Ascending aorta (tissue), 2 donors: ENCODE results near the gene ZNF555. TPM values are rescaled to one million over a fixed set of nuclear protein-coding genes. Genes with fewer than 3 reads are reported as not detected.

Experiments used
- DNase-seq, 2 donors: peaks; one replicate each; pipeline ENCODE4 v3.0.0-alpha.2; 2019; ENCODE audit warnings: low spot score in 2 of 2
- H3K27ac ChIP-seq, 2 donors: fragments of 200-600 bp; sonication (generic); one replicate each; pipeline ENCODE4 v1.5.1; 2016 to 2017; ENCODE audit warnings: mild to moderate bottlenecking in 1 of 2
- H3K27me3 ChIP-seq: fragments of 200-600 bp; sonication (generic); one replicate; pipeline ENCODE4 v1.5.1; 2017
- H3K36me3 ChIP-seq, 2 donors: fragments of 200-600 bp; sonication (generic); one replicate each; pipeline ENCODE4 v1.5.1; 2016
- H3K4me1 ChIP-seq, 2 donors: fragments of 200-600 bp; sonication (generic); one replicate each; pipeline ENCODE4 v1.5.1; 2016 to 2017; ENCODE audit warnings: mild to moderate bottlenecking in 1 of 2
- H3K4me3 ChIP-seq, 2 donors: fragments of 200-600 bp; sonication (generic); one replicate each; pipeline ENCODE4 v1.5.1; 2016 to 2017; ENCODE audit warnings: mild to moderate bottlenecking in 1 of 2
- H3K9me3 ChIP-seq, 2 donors: fragments of 200-600 bp; sonication (generic); one replicate each; pipeline ENCODE4 v1.5.1; 2016
- intact Hi-C: fragments of 100-400 bp; cut with DNase I; formaldehyde crosslinking; loops from one replicate; pipeline ENCODE4 v1.15.1; 2023
- total RNA-seq: library from RNA; depleted of rRNA; stranded (reverse); fragments of >200 nt; gene quantifications from one replicate; pipeline ENCODE4 v1.1.0, GENCODE V29; 2016
- TF ChIP-seq, protein P1 (sequence below), 3 experiments: fragments of 200-600 bp in 2 of 3; fragments of 450-650 bp in 1 of 3; sonication (generic) in 2 of 3; IDR thresholded peaks; one replicate each; pipeline ENCODE4 v1.5.1; 2016 to 2019; ENCODE audit warnings: antibody characterized with exemption in 3 of 3, mild to moderate bottlenecking in 1 of 3, moderate library complexity in 1 of 3

ZNF555 gene
- total RNA-seq, 1 donor from 2014 or later, result 6.8 TPM

- Histone ChIP-seq H3K27ac (no peak overlapping the region), H3K4me3 (no peak overlapping the region), H3K36me3 (no peaks in the 10 kb centered on the region), H3K4me1 (peaks cover 0 to 3% of the 10 kb centered on the region in 2 donors), H3K9me3 (no peaks in the 10 kb centered on the region), H3K27me3 (no peaks in the 10 kb centered on the region)
- intact Hi-C loops, result no loop called here
- no peak for DNase-seq
- TF ChIP-seq, protein P1, sequence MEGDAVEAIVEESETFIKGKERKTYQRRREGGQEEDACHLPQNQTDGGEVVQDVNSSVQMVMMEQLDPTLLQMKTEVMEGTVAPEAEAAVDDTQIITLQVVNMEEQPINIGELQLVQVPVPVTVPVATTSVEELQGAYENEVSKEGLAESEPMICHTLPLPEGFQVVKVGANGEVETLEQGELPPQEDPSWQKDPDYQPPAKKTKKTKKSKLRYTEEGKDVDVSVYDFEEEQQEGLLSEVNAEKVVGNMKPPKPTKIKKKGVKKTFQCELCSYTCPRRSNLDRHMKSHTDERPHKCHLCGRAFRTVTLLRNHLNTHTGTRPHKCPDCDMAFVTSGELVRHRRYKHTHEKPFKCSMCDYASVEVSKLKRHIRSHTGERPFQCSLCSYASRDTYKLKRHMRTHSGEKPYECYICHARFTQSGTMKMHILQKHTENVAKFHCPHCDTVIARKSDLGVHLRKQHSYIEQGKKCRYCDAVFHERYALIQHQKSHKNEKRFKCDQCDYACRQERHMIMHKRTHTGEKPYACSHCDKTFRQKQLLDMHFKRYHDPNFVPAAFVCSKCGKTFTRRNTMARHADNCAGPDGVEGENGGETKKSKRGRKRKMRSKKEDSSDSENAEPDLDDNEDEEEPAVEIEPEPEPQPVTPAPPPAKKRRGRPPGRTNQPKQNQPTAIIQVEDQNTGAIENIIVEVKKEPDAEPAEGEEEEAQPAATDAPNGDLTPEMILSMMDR (IDR thresholded peaks at IDR 0.05), result no peak
These were observed 64.7 kb downstream of the ZNF555 start for GRCh38 chr19:2905918-2906519.

DNA sequence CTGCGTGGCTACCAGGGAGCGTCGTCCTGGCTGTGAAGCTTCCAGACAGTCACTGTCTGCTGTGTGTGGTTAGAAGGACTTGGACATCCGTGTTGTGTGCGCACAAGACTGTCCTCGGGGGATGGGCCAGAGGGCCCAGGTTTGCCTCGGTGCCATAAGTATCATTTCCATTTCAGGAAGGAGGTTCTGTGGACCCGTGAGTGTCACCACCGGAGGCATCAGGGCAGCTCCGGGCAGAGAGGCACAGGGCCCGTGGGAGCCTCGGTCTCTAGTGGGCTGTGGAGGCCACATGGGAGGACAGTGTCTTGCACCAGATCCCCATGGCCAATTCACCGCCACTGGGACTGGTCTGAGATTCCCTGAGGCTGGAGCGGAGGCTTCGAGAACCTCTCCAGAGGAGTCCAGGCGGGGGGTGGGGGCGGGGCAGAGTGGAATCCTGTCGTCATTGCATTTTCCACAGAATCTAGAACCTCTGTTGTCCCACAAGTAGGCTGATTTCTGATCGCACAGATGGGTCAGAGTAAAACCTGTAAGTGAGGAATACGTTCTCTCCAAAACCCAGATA lies 65.4 kb downstream of the ZNF555 start:
- Histone ChIP-seq H3K4me3 (no peak overlapping the region), H3K27me3 (no peaks in the 10 kb centered on the region), H3K9me3 (no peaks in the 10 kb centered on the region), H3K27ac (no peak overlapping the region), H3K4me1 (no peaks in the 10 kb centered on the region), H3K36me3 (no peaks in the 10 kb centered on the region)
- DNase-seq, result no peak
- intact Hi-C loops, result no loop called here
- TF ChIP-seq, protein P1 (IDR thresholded peaks at IDR 0.05), result no peak

Other genes starting within 250 kb of the ZNF555 start
- gene GNG7, start 138.8 kb upstream of the ZNF555 start, total RNA-seq, result 0.96 TPM
- not detected for gene DIRAS1, start 120.1 kb upstream of the ZNF555 start, total RNA-seq
- gene SLC39A3, start 101.5 kb upstream of the ZNF555 start, total RNA-seq, result 72.7 TPM
- gene SGTA, start 58.2 kb upstream of the ZNF555 start, total RNA-seq, result 29.8 TPM
- gene THOP1, start 56.0 kb upstream of the ZNF555 start, total RNA-seq, result 67.3 TPM
- gene ZNF554, start 21.6 kb upstream of the ZNF555 start, total RNA-seq, result 1.1 TPM
- gene ZNF556, start 25.9 kb downstream of the ZNF555 start, total RNA-seq, result not detected
- gene ZNF57, start 59.5 kb downstream of the ZNF555 start, total RNA-seq, result 9.8 TPM
- 3.0 TPM for gene ZNF77, start 103.5 kb downstream of the ZNF555 start, total RNA-seq
- not detected for gene TLE6, start 136.1 kb downstream of the ZNF555 start, total RNA-seq
- 86.3 TPM for gene TLE2, start 187.8 kb downstream of the ZNF555 start, total RNA-seq
- 559 TPM for gene TLE5, start 221.0 kb downstream of the ZNF555 start, total RNA-seq